HG03097 (cell line): ENCODE results near the gene LCMT2.

Source experiments
- ATAC-seq: cut with Tn5 transposase; IDR thresholded peaks from one replicate; pipeline ENCODE4 v1.9.1; 2021; ENCODE audit not compliant: unreplicated experiment, low FRiP score

Gene LCMT2, protein sequence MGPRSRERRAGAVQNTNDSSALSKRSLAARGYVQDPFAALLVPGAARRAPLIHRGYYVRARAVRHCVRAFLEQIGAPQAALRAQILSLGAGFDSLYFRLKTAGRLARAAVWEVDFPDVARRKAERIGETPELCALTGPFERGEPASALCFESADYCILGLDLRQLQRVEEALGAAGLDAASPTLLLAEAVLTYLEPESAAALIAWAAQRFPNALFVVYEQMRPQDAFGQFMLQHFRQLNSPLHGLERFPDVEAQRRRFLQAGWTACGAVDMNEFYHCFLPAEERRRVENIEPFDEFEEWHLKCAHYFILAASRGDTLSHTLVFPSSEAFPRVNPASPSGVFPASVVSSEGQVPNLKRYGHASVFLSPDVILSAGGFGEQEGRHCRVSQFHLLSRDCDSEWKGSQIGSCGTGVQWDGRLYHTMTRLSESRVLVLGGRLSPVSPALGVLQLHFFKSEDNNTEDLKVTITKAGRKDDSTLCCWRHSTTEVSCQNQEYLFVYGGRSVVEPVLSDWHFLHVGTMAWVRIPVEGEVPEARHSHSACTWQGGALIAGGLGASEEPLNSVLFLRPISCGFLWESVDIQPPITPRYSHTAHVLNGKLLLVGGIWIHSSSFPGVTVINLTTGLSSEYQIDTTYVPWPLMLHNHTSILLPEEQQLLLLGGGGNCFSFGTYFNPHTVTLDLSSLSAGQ

DNA sequence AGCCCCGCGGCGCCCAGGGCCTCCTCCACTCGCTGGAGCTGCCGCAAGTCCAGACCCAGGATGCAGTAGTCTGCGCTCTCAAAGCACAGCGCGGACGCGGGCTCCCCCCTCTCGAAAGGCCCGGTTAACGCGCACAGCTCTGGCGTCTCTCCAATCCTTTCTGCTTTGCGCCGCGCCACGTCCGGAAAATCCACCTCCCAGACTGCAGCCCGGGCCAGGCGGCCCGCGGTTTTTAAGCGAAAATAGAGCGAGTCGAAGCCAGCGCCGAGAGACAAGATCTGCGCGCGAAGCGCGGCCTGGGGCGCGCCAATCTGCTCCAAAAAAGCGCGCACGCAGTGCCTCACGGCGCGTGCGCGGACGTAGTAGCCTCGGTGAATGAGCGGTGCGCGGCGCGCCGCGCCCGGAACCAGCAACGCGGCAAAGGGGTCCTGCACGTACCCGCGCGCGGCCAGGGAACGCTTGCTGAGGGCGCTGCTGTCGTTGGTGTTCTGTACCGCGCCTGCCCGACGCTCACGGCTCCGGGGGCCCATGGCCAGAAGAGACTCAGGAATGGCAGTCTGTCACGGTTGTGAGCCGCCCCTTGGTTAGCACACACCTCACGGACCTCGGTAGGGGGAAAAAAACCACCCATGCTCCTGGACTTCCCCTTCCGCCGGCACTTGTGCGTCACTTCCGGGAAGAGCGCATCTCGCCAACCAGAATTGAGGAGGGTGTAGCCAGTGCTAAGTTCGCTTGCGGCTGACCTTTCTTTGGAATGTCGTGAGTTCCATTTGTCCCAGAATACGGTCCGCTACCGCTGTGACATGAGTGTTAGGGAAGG lies at the start of gene LCMT2:
Gene LCMT2, minus strand, starts transcription at position 614 of the 820 bp plus-strand sequence. Its CDS starts 84 bp downstream, at position 530.
- peak; percentile 83 for ATAC-seq

DNA sequence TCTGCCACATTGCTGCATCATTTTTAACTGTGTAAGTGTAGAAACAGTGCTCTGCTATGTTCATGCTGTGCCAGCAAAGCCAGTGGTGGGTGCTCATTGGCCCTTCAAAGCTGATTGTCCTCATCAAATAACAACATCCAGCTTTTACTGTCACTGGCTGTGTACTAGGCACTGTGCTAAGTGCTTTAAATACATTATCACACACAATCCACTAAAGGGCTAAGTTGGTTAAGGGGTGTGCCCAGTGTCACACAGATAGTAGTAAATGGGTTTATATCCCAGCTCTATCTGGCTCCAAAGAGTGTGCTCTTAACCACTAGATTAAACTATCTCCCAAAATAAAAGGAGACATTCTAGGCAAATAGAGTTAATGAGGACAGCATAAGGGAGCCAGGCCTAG lies 48.2 kb upstream of the LCMT2 start:
- no peak for ATAC-seq

DNA sequence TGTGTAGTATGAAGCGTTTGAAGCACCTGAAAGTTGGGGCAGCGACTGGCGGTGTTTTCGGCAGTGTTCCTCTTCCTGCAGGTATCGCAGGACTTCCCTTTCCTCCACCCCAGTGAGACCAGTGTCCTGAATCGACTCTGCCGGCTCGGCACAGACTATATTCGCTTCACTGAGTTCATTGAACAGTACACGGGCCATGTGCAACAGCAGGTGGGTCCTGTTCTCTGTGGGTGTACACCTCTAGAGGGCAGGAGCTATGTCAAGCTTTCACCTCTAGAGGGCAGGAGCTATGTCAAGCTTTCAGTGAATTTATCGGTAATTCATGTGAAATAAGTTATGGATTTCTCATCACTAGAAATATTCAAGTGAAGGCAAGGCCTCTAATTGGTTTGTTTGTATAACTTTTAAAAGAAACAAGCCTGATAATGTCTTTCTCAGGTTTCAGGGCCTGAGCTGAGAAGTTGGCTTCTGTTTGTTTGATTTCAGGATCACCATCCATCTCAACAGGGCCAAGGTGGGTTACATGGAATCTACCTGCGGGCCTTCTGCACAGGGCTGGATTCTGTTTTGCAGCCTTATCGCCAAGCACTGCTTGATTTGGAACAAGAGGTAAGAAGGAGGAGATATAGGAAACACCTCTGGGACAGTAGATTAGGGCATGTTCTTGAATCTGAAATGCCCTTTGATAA lies 45.8 kb upstream of the LCMT2 start:
- ATAC-seq: no peak

DNA sequence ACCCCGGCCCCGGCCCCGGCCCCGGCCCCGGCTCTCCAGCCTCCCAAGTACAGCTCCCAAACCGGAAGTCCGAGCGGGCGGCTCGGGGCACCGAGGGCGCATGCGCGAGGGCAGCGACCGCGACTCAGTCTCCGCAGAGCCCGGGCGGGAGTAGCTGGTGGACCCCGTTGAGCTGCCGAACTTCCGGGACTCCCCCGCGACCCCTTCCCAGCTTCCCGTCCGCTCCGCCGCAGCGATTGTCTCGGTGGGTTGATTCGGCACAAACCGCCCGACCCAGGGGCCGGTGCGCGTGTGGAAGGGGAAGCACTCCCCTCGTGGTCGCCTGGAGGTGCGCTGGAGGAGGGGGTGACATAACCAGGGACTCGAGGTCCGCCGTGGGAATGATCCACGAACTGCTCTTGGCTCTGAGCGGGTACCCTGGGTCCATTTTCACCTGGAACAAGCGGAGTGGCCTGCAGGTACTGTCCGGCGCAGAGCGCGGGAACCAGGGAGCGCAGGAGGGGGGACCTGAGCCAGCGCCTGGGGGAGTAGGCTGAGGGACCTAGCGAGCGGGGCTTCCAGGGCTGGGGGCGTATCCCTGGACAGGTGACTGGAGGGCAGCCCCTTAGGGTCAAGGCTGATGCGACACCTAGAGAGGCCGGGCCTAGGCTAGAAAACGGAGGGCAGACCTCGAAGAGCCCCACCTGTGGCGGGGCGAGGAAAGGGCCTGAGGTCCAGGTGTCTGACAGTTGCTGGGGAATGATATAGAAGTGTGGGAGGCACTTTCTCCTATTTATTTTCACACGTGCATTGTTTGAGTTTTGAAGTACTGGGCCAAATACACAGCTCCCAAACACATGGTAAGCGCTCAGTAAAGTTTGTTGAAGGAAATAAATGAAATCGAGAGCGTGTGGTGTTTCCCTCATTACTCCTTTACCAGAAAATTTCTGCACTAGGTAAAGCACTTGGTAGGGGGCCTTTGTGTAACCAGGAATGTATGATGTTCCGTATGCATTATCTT lies 40.9 kb upstream of the LCMT2 start, which contains the start of the genes TUBGCP4 and ZSCAN29:
Gene TUBGCP4, plus strand, starts transcription at position 127 of the 1,000 bp plus-strand sequence. Its CDS starts 254 bp downstream, at position 381.
Gene ZSCAN29, minus strand, starts transcription at position 69 of the 1,000 bp plus-strand sequence. CDS start 1,130 bp downstream, outside the sequence.
- peak; percentile 46 for ATAC-seq

DNA sequence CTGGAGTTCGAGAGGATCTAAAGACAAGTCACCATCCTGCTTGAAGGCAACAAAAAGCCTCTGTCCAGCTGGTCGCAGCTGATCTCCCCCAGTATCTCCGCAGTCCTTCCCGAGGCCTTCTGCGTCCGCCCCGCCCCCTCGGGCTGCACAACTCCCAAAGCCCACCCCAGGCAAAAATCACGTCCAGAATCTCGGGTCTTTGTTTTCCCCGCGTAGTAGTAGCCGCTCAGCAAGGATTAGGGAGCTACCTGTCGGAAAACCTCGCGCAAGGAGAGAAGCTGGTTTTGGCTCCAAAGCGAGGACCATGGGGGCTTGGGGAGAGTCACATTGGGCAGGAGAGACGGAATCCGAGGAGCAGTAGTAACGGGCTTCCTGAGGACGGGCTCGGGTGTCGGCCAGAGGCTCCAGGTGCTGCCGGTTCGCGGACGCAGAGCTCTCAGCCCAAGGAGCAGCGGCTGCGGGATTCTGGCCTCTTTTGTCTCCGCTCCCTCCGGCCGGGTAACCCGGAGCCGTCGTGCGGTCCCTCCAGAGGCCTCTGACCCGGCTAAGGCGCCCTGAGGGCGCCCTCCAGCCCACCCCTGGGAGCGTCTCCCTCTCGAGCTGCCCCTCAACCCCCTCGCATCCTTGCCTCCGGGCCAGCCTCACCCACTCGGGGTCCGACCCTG lies 40.1 kb upstream of the LCMT2 start:
- no peak for ATAC-seq

DNA sequence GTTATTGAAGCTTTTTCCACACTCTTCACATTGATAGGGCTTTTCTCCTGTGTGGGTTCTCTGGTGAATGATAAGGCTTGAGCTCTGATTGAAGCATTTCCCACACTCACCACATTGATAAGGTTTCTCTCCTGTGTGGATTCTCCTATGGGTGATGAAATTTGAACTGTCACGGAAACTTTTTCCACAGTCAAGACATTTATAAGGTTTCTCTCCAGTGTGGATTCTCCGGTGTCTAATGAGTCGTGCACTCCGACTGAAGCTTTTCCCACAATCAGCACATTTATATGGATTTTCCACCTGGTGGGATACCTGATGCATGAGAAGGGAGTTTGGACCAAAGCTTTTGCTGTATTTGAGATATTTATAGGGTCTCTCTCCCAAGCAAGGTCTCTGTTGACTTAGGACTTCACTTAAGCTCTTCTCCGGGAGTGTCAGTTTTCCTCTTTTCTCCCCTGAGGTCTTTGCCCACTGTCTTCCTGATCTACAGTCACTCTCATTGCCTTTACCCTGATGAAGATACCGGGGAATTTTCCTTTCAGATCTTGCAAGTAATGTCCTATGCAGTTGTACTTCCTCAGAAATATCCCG lies 31.0 kb upstream of the LCMT2 start:
- ATAC-seq: no peak

DNA sequence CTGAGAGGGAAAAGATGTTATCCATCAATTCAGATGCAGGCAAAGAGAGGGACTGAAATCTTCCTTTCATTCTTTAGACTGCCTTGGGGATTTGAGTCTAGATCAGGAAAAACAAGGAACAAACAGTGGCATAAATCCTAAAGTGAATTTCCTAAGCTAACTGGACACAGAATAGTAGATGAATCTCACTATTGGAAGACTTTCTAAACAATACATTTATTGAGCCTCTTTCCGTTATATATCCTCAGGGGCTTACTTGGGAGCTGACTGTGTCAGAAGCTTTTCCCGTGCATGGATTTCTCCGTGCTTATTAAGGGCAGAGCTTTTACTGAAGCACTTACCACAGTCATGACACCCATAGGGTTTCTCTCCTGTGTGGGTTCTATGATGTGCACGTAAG lies 30.4 kb upstream of the LCMT2 start:
- ATAC-seq: no peak

DNA sequence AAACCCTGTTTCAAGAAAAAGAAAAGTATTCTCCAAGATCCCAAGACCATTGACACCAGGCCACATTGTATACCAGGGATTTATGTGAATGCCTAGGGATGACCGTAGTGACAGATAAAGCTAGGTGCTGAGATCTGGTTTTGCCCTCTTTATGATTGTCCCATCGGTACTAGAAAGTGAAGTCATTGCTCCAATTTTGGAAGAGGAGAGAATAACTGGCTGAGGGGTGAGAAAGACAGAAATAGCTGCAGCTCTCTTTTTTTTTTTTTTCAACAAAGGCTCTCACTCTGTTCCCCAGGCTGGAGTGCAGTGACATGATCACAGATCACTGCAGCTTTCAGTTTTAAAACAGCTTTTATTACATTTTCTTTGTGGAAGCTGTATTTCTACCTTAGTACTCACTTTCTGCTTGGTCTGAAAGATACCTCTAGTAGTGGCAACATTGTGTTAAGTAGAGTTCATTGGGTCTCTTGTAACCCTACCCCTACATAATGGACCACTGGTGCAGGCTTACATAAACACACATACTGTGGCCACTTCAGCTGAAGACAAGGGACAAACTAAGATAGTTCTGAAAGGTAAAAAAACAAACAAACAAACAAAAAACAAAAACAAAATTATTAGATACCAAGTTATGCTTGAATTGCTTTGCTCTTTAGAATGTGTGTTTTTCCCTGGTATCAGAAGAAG lies 22.5 kb upstream of the LCMT2 start:
- no peak for ATAC-seq

DNA sequence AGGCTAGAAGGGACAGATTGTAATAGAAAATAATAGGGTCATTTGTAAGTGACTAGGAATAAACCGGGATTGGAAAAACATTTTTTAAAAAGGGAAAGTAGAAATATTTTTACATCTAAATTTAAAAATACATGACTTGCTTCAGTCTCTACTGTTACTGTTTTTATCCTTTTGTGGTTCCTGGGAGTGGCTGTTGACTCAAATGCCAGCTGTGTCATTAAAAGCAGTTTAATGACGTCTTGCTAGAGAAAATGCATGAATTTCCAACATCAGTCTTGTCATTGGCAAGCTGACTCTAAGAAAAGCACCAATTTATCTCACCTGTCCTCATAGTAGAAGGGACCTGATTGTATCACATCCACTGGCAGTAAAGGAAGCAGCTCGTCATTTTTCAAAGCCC lies 16.7 kb upstream of the LCMT2 start:
- no peak for ATAC-seq

DNA sequence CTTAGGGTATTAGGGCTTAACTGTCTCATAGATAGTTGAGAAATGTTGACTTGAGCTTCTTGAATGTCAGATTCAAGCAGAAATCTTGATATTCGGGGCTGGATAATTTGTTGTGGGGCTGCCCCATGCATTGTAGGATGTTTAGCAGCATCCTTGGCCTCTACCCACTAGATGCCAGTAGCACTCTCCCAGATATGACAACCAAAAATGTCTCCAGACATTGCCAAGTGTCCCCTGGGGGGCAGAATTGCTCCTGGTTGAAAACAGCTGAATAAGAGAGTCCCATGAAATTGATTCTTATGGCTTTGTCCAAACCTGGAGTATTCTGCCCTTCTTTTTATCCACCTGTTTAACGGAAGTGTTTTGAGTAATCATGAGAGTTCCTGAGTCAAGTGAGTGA lies 15.9 kb upstream of the LCMT2 start:
- no peak for ATAC-seq

DNA sequence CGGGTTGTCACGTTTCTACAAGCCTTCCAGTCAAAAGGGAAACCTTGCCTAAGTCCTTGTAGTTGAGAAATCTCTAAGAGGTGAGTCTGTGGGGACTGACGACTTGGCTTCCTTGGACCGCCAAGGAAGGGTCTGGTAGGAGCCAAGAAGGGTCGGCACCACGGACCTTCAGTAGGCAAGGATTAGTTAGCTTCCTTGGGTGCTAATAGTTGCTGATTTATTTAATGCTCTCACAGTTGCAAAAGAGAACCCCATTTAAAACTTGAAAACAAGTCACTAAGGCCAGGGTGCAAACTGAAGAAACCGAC lies 361 bp upstream of the LCMT2 start:
- ATAC-seq: peak; percentile 25

DNA sequence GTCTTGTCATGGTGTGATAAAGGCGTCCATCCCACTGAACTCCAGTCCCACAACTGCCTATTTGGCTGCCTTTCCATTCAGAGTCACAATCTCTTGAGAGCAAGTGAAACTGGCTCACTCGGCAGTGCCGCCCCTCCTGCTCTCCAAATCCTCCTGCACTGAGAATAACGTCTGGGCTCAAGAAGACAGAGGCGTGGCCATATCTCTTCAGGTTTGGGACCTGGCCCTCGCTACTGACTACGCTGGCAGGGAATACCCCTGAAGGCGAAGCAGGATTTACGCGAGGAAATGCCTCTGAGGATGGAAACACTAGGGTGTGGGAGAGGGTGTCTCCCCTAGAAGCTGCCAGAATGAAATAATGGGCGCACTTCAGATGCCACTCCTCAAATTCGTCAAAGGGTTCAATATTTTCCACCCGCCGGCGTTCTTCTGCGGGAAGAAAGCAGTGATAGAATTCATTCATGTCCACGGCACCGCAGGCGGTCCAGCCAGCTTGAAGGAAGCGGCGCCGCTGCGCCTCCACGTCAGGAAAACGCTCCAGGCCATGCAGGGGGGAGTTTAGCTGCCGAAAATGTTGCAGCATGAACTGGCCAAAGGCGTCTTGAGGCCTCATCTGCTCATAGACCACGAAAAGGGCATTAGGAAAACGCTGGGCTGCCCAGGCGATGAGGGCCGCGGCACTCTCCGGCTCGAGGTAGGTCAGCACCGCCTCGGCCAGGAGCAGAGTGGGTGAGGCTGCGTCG lies 985 bp downstream of the LCMT2 start:
- ATAC-seq: no peak

DNA sequence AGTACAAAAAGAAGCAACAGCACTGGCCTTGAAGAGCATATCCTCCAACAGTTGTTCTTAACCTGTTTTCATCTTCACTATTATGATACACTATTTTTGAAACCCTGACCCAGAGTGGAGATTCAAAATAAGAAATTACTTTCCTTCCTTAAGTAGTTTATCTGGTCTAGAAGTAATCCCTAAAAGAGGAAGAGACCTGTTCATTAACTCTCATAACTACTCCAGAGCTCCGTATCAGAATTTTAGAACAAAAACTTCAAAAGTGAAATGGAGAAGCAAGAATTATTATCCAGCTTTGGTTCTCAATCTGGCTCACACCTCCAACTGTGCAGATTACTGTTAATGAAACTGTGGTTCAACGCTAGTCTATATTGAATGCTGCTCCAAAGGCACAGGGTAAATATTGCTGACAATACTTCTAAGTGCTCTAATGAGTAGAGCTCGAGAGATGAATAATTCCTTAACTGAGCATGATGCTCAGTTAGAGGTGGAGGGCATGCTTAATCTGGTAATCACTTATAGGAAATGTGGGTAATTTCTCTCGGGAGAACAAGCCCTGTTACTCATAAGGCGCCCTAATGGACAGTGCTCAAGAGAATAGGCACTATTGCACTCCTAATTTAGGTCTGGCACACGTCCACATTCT lies 5.2 kb downstream of the LCMT2 start:
- no peak for ATAC-seq

DNA sequence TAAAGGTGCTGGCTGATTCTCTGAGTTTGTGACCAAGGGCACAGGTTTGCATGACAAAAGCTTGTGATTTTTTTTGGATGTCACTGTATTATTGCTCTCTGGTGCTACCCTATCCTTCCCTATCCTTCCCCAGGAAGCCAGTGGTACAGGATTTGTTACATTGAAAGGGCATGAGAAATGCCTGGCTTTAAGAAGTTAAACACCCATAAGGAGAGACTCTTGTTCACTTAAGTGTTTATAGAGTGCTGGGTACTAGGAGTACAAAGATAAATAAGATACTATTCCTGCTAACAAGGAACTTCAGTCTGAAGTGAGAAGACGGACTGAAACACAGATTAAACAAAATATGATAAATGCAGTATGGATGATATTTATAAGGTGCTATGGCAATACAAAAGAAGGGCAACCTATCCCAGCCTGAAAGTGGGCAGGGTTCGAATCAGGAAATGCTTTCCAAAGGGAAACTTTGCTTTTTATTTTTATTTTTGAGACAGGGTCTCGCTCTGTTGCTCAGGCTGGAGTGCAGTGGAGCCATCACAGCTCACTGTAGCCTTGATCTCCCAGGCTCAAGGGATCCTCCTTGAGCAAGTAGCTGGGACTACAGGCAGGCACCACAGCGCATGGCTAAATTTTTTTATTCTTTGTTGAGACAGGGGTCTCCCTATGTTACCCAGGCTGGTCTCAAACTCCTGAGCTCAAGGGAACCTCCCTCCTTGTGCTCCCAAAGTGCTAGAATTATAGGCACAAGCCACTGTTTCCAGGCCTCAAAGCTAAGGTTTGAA lies 11.2 kb downstream of the LCMT2 start:
- ATAC-seq: no peak

DNA sequence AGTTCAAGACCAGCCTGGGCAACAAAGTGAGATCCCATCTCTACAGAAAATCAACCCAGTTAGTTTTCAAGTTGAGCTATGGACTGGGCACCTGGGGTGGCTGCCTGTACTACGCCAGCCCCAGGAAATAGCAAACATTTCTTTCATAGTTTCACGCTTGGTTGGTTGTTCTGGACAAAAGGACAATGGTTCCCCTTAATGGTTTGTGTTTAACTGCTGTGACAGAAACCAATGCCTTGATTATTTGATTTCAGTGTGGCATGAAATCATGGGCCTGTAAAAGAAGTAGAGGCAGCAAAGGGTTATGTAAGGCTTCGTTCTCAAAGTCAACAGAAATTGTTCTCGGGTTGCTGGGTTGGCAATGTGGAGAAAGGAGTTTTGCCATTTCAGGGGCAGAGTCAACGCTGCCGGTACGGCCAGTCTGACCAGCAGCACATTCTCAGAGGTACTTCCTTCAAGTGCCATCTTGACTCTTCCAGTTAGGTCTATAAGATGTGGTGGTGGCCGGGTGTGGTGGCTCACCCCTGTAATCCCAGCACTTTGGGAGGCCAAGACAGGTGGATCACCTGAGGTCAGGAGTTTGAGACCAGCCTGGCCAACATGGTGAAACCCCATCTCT lies 12.7 kb downstream of the LCMT2 start:
- ATAC-seq: no peak

DNA sequence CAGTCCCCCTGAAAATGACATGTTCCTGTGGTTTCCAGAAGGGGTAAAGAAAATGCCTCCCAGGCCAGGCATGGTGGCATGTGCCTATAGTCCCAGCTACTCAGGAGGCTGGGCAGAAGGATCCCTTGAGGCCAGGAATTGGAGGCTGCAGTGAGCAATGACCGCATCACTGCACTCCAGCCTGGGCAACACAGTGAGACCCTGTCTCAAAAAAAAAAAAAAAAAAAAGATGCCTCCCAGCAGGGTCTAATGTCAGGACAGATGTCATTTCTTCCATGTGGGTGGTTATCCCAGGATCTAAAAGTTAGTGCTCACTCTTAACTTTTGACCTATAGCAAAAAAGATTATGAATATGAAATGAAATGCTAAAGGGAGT lies 13.4 kb downstream of the LCMT2 start:
- no peak for ATAC-seq
